Left ventricle myocardium inferior (tissue), 1 donor: ENCODE results near the gene TRPV3. TPM values are rescaled to one million over a fixed set of nuclear protein-coding genes. Genes with fewer than 3 reads are reported as not detected.
A peak's percentile ranks its signal among the peaks of the same experiment; 100 is the strongest.

Source experiments
- DNase-seq: peaks from one replicate; pipeline ENCODE4 v3.0.0-alpha.2; 2020
- H3K27ac ChIP-seq: fragments of 200-600 bp; replicated peaks from 2 replicates; pipeline ENCODE4 v1.8.0; 2021
- H3K27me3 ChIP-seq: fragments of 200-600 bp; 2 replicates; pipeline ENCODE4 v1.8.0; 2021; ENCODE audit warnings: low read depth
- H3K36me3 ChIP-seq: fragments of 200-600 bp; 2 replicates; pipeline ENCODE4 v1.8.0; 2021
- H3K4me1 ChIP-seq: fragments of 200-600 bp; 2 replicates; pipeline ENCODE4 v1.8.0; 2021
- H3K4me3 ChIP-seq: fragments of 200-600 bp; 2 replicates; pipeline ENCODE4 v1.8.0; 2021; ENCODE audit warnings: mild to moderate bottlenecking, moderate library complexity
- H3K9me3 ChIP-seq: fragments of 200-600 bp; replicated peaks from 2 replicates; pipeline ENCODE4 v1.8.0; 2021
- intact Hi-C: fragments of 100-400 bp; cut with micrococcal nuclease; formaldehyde crosslinking; loops from one replicate; pipeline ENCODE4 v1.11.0; 2022
- long read RNA-seq: library from polyadenylated mRNA; unstranded; transcript quantifications from one replicate; pipeline ENCODE4 v2.0.0, GENCODE V29; 2021
- total RNA-seq: library from RNA; stranded (reverse); fragmentation: NEBNext Ultra II Directional; extraction: Animal tissue kit (Norgen Biotek cat#: 25700); gene quantifications from one replicate; pipeline ENCODE4 v1.2.1, GENCODE V29; 2021
- TF ChIP-seq, protein P1 (sequence below): fragments of 200-600 bp; IDR thresholded peaks from 2 replicates; pipeline ENCODE4 v1.8.0; 2021; ENCODE audit warnings: antibody characterized with exemption, mild to moderate bottlenecking, borderline replicate concordance
- donor health status: DM: no; HTN: yes; CAD: no; lungs with severe emphysema.

Gene TRPV3
- 1.0 TPM for total RNA-seq
- long read RNA-seq = 0 reads

DNA sequence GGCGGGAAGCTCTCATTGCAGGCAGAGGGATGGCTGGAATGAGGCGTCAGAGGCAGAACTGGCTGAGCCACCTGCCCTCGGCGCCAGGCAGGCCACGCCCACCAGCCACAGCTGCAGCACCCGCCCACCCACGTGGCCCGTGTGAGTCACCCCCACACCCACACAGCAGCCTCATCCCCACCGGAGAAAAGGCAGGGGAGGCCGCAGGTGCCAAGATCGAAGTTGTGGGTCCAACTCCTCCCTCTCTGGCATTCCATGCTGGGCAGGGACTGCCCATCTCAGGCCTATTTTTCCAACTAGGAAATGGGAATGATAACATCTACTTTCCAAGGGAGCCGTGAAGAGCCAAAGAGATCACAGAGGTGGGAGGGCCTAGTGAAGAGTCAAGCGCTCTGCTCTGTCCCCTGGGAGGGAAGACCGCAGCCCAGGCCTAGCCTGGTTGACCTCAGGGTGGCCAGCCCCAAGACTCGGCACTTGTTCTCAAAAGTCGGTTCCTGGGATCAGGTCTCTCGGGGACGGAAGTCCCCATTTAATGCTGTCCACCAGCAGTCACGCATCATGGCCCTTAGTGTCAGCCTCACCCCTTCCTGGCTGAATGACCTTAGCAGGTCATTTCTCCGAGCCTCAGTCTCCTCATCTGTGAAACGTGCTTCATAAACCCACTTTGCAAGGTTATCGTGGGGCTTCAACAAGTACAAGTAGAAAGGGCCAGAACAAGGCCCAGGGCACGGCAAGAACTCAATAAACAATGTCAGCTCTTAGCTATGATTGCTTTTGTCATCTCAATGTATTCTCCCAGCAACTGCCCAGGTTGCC is at the start of gene TRPV3:
TRPV3 (minus strand) TSS at position 45 of the 816 bp plus-strand sequence. CDS start 2,962 bp downstream, outside the sequence.
- TF ChIP-seq, protein P1, sequence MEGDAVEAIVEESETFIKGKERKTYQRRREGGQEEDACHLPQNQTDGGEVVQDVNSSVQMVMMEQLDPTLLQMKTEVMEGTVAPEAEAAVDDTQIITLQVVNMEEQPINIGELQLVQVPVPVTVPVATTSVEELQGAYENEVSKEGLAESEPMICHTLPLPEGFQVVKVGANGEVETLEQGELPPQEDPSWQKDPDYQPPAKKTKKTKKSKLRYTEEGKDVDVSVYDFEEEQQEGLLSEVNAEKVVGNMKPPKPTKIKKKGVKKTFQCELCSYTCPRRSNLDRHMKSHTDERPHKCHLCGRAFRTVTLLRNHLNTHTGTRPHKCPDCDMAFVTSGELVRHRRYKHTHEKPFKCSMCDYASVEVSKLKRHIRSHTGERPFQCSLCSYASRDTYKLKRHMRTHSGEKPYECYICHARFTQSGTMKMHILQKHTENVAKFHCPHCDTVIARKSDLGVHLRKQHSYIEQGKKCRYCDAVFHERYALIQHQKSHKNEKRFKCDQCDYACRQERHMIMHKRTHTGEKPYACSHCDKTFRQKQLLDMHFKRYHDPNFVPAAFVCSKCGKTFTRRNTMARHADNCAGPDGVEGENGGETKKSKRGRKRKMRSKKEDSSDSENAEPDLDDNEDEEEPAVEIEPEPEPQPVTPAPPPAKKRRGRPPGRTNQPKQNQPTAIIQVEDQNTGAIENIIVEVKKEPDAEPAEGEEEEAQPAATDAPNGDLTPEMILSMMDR = no peak
- DNase-seq = no peak
- H3K27me3 ChIP-seq = peaks cover 24% of the 10 kb centered on the region
- intact Hi-C loops = no loop called here
- H3K36me3 ChIP-seq = no peaks in the 10 kb centered on the region
- no peak within 1 kb of the TSS for H3K27ac ChIP-seq
- no peak within 1 kb of the TSS for H3K4me3 ChIP-seq
- peaks cover 5% of the 10 kb centered on the region for H3K4me1 ChIP-seq
- H3K9me3 ChIP-seq = no peaks in the 10 kb centered on the region

DNA sequence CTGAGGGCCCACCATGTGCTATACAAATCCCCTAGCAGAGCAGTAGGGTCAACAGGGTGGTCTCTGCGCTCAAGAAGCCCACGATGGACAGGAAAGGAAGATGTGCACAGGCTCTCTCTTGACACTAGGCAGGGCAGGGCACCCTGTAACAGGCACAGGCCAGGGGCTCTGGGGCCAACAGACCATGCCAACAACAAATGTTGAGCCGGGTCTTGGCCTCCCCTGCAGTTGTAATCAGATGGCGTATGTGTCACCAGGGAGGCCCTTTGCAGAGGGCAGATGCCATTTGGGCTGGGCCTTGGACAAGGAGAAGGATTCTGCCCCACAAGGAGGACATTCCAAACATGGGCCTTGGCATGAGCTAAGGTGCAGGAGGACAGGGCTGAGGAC is 46.3 kb upstream of the TRPV3 start:
- Histone ChIP-seq H3K36me3 (peaks cover 35% of the 10 kb centered on the region), H3K4me3 (no peak overlapping the region), H3K4me1 (no peaks in the 10 kb centered on the region), H3K9me3 (no peaks in the 10 kb centered on the region), H3K27me3 (no peaks in the 10 kb centered on the region), H3K27ac (no peak overlapping the region)
- TF ChIP-seq, protein P1 = no peak
- intact Hi-C loops = no loop called here
- DNase-seq = no peak

DNA sequence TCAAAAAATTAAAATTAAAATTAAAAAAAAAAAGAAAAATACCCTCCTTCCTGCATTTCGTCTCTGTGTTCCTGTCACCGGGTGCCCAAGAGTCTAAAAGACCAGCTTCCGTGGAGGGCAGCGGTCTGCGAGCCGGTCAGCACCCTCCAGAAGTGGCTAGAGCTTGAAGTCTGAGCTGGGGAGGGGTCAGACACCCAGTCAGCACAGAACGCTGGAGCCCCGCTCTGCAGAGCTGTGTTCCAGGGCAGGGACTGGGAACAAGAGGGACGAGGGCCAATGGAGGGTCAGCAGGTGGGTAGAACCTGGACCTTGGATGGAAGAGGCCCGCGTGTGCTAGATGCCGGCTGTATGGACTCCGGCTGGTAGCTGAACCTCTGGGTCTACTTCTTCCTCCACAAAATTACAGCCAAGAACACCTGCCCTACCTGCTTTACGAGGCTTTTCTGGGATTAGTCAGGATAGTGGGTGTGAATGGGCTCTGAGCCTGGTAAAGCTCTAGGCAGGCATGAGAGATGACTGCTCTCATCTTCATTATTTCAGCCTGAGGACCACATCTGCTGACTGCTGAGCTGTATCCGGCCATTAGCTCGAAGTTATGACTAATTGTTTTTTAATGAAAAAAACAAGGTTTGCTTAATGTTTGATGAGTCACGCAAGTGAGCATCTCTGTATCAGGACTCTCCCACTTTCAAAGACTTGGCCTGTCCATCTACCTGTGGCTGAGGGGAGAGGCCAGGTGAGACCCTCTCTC is 45.7 kb upstream of the TRPV3 start:
- Histone ChIP-seq H3K4me1 (no peaks in the 10 kb centered on the region), H3K27ac (no peak overlapping the region), H3K36me3 (peaks cover 30% of the 10 kb centered on the region), H3K4me3 (no peak overlapping the region), H3K27me3 (no peaks in the 10 kb centered on the region), H3K9me3 (no peaks in the 10 kb centered on the region)
- intact Hi-C loops = no loop called here
- TF ChIP-seq, protein P1 = no peak
- DNase-seq = no peak

DNA sequence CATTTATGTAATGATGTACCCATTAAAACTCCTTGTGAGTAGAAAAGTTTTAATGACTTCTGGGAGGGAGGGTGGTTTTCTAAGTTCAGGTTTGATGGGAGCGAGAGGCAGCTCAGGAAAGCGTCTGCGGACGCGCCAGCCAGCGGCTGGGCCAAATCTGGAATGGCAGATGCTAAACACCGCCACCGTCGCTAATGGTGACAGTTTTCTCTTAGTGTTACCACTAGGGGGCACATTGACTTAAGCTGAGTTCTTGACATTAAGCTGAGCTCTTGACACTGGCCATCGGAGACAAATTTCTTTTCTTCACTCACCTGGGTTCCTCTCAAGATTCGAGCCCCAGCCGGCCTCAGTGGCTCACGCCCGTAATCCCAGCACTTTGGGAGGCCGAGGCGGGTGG is 44.9 kb upstream of the TRPV3 start:
- Histone ChIP-seq H3K4me1 (no peaks in the 10 kb centered on the region), H3K27me3 (no peaks in the 10 kb centered on the region), H3K36me3 (peaks cover 22% of the 10 kb centered on the region), H3K9me3 (no peaks in the 10 kb centered on the region), H3K27ac (no peak overlapping the region), H3K4me3 (no peak overlapping the region)
- DNase-seq = no peak
- intact Hi-C loops = no loop called here
- TF ChIP-seq, protein P1 = peak; percentile 59

DNA sequence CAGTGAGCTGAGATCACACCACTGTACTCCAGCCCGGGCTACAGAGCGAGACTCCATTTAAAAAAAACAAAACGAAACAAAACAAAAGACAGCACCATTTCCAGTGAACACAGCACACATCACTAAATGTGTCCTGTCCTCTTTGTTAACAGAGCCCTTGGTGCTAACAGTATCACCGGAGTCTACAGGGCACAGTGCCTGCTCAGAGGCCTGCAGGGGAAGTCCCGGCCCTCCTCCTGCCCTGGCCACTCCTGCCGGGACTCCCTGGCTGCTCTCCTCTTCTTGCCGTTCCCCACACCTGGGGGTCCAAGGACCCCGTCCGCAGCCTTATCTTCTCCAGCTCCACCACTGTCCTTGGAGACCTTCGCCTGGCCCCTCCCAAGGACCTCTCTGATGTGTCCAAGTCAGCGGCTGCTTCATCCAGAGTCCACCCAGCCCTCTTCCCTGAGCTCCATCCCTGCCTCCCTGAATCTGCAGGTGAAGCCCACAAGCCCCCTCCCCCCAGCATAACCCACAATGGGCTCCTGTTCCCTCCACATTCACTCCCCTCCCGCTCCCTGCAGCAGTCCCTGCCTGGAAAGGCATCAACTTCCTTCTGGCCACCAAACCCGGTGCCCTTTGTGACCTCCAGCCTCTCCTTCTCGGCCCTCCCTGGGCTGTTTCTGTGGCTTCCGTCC is 43.1 kb upstream of the TRPV3 start:
- Histone ChIP-seq H3K27ac (no peak overlapping the region), H3K4me3 (no peak overlapping the region), H3K36me3 (peaks cover 4% of the 10 kb centered on the region), H3K4me1 (no peaks in the 10 kb centered on the region), H3K27me3 (no peaks in the 10 kb centered on the region), H3K9me3 (no peaks in the 10 kb centered on the region)
- no peak for DNase-seq
- TF ChIP-seq, protein P1 = no peak
- intact Hi-C loops = no loop called here
